Iris pigment epithelial cell (primary cell): ENCODE measurements around the gene VAPA.

Experiments used
- DNase-seq: peaks from one replicate; pipeline ENCODE4 v3.0.0-alpha.2; 2011; ENCODE audit warnings: low read depth

Gene VAPA

DNA sequence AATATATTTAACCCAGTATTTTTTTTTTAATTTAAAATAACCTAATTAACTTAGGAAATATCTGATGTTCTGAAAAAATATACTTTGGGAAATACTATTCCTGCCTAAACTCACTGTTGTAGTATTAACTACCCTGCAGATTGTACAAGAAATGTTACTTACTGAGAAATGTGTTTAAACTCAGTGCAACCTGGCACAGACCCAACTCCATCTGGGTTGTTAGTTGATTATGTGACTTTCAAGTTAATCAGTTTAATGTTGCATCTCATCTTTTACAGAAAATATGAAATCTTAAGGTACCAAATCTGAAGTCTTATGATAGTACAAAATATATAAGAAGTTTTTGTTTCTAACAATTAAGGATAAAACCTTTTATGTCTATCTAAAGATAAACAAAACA, 27.3 kb downstream of the VAPA start:
- no peak for DNase-seq

DNA sequence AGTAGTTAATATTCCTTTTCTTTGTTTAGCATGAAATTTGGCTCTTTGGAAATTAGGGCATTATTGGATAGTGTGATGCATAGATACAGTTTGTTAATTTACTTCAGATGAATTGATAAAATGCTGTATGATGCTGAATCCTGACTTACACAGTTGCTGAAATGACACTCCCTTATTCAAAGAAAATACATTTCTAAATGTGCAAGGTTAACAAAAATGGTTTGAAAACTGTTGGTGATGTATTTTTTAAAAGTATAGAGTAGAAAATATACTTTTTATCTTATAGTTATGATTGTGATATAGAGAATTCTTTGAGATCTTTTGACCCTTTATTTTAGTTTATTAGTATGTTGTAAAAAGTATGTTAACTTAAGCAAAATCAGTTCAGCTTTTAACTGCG, 27.8 kb downstream of the VAPA start:
- no peak for DNase-seq

DNA sequence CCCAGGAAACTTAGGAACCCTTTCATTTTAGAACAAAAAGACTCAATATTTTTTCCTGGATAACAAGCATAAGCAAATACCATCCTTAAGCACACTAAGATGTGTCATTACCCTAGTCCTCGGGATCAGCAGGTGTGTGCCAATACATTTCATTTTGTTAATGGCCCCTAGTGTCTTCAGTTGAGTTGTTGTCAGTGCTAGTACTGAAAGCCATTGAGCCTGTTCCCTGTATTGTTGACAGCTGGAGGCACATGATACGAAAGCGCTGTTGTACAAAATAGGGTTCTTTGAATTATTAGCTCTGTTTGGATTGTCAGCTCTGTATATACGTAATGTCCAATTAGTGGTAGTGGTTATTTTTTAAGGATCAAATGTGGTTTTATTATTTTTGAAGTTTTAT, 29.5 kb downstream of the VAPA start:
- DNase-seq = no peak

GRCh38 chr18:9944805-9945204, 31.0 kb downstream of the VAPA start:
- DNase-seq = no peak

DNA sequence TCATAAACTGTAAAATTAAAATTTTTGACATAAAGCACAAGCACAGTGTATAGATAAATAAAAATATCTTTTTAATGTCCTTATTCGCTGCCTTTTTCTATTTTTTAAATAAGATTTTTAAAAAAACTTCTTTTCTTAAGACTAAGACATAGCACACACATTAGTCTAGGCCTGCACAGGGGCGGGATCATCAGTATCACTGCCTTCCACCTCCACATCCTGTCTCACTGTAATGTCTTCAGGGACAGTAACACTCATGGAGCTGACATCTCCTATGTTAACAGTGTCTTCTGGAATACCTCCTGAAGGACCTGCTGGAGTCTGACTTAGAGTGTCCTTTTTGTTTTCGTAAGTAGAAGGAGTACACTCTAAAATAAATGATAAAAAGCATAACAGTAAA, 33.0 kb downstream of the VAPA start:
- DNase-seq = no peak

- DNase-seq = no peak
These were observed 33.4 kb downstream of the VAPA start for GRCh38 chr18:9947248-9947647.

DNA sequence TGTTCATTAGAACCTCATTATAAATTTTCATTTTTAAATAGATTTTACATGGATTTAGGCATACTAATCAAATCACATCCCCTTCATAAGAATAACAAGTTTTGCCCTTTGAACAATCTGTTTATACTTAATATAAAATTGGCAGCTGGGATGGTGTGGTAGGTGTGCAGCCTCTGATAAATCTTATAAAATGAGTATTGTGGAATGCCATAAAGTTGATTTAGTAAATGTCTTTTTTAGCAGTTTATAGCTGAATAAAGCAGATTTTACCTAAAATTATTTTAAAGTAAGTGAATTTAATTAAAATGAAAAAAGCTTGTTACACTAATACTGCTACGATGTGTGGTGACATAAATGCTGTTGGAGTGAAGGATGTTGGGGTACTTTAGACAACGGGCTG, 35.5 kb downstream of the VAPA start:
- no peak for DNase-seq

DNA sequence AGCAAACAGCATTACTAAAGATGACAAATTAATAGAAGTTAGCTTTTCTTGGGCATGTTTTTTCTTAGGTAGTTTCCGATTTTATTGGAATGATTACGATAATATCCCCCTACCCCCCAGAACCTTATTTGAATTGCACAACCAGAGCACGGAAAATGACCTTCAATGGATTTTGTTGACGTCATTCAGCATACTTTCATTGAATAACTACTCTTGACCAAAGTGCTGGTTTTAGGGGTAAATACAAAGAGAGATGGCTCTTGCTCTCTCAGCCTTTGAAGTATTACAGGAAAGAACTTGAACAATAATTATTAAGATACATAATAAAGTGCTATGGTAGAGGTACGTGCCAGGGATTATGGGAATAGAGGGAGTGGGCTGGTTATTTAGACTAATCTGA, 36.0 kb downstream of the VAPA start:
- peak; percentile 31 for DNase-seq

DNA sequence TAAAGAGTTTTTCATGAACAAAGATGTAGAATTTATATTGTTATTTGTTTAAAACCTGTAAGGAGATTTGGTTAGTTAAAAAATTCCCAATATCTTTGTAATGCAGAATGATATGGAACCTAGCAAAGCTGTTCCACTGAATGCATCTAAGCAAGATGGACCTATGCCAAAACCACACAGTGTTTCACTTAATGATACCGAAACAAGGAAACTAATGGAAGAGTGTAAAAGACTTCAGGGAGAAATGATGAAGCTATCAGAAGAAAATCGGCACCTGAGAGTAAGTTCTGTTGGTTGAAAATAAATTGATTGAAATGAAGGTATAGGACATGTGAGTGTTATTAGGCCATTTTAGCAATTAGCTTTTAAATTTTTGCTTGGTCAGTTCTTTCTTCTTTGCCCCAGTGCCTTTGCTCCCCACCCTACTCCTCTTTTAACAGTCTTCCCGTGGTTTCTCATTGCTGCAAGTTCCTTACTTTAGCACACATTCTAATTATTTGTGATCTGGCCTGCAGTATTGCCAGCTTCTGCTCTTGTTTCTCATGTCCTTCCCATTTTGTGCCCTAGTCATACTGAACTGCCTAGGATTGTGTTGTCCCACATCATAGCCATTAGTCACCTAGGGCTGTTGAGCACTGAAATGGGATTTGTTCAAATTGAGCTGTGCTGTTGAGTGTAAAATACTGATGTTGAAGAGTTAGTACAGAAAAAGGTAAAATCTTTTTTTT, 36.6 kb downstream of the VAPA start:
- peak; percentile 73 for DNase-seq

DNA sequence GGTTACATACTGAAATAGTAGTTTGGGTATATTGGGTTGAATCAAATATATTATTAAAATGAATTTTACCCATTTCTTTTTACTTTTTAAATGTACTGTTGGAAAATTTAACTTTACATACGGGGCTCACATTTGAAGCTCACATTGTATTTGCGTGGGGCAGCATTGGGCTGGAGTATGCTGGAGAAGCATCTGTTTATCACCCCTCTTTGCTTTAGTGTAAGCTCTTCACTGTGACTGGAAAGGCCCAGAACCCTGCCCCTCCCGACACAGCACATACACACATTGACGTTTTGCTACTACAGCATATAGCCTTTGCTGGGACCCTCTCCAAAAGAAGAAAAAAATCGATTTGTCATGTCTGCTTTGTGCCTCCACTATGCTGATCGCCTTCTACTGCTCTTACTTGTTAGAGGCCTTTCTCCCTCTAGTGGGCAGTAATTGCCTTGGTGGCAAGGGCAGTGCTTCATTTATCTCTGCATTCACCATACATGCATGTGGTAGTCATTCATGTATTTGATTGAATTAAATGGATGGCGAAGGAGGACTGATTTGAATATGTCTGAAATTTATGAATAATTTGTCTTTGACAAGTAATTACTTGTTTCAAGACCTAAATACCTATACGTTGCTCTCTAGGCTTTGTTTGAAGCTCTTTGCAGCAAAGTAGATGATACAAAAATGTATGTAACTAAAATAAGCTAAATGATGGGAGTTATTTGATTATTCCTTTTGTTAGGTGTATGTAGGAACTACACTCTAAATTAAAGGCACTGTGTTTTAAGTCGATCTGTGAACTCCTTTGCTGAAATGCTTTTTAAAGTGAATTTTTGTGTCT, 37.4 kb downstream of the VAPA start:
- DNase-seq = peak; percentile 79

- DNase-seq = peak; percentile 62
These were observed 39.0 kb downstream of the VAPA start for GRCh38 chr18:9952633-9953416.

GRCh38 chr18:9958861-9959399, 45.1 kb downstream of the VAPA start:
- no peak for DNase-seq

- DNase-seq = no peak
These were observed 45.7 kb downstream of the VAPA start for GRCh38 chr18:9959564-9959963.

- DNase-seq = no peak
These were observed 46.6 kb downstream of the VAPA start for GRCh38 chr18:9960258-9960904.

GRCh38 chr18:9961041-9961440, 47.2 kb downstream of the VAPA start:
- DNase-seq = peak; percentile 40

DNA sequence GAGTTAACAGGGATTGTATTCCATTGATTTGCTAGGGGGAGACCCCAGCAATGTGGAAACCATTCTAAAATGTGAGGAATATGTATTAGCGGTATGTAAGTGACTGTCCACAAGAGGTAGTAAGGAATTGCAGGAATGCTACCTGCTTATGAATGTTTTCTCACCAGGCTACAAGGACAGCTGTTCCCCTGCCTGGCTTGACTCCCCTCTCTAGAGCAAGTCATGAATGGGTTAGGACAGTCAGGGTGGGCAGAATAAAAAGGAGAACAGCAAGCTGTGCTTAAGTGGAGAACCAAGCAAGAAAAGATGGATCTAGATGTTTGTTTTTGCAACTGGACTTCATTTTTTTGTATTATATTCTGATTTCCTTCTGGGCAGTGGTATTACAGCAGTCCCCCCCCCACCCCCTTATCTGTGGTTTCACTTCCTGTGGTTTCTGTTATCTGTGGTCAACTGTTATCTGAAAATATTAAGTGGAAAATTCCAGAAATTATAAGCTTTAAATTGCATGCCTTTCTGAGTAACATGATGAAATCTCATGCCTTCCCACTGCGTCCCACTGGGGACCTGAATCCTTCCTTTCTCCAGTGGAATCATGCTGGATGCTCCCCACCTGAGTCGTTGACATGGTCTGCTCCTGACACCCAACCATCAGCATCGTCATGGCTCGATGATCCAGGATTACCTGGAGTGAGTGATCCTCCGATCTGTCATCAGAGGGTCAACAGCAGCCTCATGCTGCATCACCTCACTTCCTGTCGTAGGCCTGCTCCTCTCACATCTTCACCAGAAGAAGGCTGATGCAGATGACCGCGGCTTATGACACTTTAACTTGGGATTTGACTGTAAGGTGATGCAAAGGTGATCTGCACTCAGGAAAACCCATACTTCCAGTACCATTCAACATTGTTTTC, 52.2 kb downstream of the VAPA start:
- DNase-seq = peak; percentile 69

DNA sequence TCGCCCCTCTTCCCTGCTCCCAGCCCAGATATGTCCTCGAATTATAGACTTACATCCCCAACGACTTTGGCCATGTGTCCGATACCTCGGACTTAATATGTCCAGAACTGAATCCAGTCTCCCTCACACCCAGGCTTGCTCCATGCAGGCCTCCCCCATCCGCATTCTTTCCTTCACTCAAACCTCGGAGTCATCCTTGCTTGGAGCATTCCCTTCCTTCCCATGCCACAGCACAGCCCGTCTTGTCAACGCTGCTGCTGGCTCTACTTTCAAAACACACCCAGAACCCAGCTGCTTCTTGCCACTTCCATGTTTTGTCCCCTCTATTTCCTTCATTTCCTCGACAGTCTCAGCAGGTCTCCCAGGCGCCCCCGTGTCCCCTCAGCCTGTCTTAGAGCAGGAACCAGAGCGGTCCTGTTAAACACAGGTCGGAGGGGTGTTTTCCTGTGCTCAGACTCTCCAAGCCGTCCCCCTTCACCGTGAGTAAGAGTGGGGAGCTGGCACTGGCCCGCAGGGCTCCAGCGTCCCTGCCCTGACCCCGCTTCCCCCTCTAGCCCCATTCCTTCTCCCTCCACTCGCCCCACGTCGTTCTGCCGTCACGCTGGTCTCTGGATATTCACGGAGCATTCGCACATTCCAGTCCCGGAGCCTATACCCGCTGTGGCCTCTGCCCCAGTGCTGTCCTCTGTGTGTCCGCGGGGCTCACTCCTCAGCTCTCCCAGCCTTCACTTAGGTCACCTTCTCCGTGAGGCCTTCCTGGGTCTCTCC, 54.4 kb downstream of the VAPA start:
- DNase-seq = no peak

GRCh38 chr18:9969247-9969646, 55.4 kb downstream of the VAPA start:
- DNase-seq = no peak

- DNase-seq = peak; percentile 74
These were observed 57.6 kb downstream of the VAPA start for GRCh38 chr18:9971313-9971920.

- no peak for DNase-seq
These were observed 59.7 kb downstream of the VAPA start for GRCh38 chr18:9973470-9973869.
